NCI-H345 treated with DMSO at 0.1 percent for 48 hours (cell line): ENCODE data around the gene TDRD1.
A peak's percentile ranks its signal among the peaks of the same experiment; 100 is the strongest.

Experiments
- DNase-seq: peaks from one replicate; lab custom pipeline; 2025; ENCODE audit not compliant: unreplicated experiment; lab: John Stamatoyannopoulos, UW

Gene TDRD1

GRCh38 chr10:114234132-114234531 lies 55.0 kb downstream of the TDRD1 start:
- DNase-seq: no peak

- peak; percentile 10 for DNase-seq
Observed at GRCh38 chr10:114239117-114239993, 60.2 kb downstream of the TDRD1 start, which contains the start of gene VWA2. Gene VWA2, plus strand, starts transcription at chr10:114239254. Its CDS starts 9,460 bp downstream, at chr10:114248714.

- DNase-seq: no peak
Observed at GRCh38 chr10:114239994-114240345, 60.8 kb downstream of the TDRD1 start.

DNA sequence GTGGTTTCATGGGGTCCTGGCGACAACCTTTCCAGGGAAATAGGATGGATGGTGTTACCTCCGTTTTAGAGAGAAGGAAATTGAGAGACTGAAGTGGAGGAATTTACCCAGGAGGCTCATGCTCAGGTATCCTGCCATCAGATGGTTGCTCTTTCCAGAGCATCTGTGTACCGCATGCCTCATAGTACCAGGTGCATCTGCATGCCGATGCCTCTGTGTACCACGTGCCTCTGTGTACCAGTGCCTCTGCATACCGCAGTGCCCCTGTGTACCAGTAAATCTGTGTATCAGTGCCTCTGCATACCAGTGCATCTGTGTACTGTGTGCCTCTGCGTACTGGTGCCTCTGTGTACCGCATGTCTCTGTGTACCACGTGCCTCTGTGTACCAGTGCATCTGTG lies 63.1 kb downstream of the TDRD1 start:
- DNase-seq: no peak

- DNase-seq: no peak
Observed at GRCh38 chr10:114243661-114244060, 64.5 kb downstream of the TDRD1 start.

DNA sequence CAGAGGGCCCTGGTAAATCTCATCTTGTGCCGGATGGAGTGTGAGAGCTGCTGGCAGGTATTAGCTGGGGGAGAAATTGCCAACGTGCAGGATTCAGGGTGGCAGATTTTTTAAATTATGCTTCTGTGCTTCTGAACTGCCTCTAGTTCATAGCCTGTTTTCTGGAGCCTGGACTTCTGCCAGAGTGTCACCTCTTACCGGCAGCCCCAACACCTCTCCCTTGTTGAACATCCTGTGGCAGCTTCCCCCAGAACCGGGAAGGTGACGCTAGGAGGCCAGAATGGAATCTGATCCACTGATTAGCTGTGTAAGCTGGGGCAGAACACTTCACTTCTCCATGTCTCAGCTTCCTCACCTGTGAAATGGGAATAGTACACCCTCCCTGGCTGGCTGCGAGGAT lies 65.0 kb downstream of the TDRD1 start:
- DNase-seq: no peak

DNA sequence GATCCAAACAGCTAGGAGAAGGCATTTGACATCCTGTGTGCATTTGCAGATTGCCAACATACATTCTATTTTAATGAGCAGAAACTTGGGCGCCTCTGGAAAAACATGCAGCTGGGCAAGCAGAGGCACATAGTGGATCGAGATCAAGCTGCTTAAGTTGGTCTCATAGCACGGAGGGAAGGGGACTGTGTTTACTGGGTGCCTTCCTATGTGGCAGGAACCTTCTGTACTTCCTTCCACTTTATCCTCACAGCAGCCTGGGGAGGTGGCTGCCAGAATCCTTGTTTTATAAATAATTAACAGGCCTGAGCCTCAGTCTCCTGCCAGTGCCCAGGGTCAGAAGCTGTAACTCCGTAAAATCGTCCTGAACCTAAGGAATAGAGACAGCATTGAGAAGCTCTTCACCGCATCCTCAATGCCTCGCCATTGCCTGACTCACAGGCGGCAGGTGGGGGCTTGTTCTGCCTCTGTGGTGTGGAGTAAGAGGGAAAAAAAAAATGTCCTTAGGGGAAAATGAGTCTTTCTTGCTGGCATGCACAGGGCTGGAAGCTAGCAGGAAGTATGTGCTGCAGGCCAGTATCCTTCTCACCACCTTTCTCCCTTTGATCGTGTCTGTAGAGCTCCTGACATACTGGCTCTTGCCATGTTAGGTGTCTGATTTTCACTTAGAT lies 66.1 kb downstream of the TDRD1 start:
- no peak for DNase-seq

DNA sequence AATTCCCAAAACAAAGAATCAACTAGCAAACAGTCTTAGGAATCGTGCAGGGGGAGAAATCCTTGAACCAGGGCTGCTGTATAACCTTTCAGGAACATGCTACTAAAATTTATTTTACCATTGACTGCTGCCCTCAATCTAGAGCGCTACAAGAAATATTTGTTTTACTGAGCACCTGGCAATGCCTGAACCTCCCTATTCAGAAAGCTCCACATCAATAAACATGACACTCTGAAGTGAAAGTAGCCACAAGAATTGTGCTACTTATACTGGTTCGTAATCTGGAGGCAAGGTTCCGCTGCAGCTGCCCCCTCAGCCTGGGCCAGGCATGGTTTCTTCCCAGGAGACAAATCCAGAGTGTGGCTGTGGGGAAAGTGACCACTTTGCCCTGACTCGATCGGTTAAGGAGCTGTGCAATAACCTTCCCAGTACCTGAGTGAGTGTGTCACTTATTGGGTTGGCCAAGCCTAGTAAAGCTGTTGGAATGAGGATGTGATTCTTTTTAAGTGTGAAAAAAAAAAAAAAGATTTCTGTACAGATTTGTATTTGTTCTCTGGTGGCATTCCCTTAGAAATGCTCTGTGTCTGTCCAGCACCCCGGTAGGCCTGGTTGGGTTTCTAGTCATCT lies 67.6 kb downstream of the TDRD1 start:
- no peak for DNase-seq

GRCh38 chr10:114250236-114250635 lies 71.1 kb downstream of the TDRD1 start:
- no peak for DNase-seq

DNA sequence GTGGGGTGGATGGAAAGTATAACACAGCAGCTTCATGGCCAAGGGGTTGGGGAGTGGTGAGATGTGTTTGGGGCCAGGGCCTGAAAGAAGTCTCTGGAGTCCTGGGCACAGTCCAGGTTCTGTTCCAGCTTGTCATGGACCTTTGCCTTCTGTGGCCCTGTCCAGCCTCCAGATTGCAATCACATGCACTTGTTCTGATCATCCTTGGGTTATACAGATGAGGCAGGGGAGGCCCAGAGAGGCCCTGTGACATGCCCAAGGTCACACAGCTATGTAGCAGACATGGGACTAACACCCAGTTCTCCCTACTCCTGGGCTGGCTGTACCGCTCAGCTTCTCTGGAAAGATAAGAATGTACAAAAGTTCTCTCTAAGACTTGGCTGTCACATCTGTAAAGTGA lies 71.6 kb downstream of the TDRD1 start:
- DNase-seq: no peak

DNA sequence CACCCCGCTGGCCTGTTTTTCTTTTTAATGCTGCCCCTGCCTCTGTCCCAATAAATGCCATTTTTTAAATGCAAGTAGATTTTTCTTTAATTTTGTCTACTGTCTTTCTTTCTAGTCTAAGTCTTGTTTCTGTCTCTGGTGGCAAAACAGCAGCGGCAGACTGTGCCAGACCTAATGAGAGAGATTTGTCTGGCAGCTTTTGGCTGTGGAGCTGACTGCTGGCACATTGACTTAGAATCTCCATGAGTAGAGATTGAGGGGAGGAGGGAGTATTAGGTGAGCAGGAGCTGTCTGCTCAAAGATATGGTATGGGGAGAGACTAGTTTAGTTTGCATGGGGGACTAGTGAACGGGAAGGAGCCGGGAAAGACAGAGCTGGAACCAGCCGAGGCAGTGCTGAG lies 72.9 kb downstream of the TDRD1 start:
- DNase-seq: no peak

DNA sequence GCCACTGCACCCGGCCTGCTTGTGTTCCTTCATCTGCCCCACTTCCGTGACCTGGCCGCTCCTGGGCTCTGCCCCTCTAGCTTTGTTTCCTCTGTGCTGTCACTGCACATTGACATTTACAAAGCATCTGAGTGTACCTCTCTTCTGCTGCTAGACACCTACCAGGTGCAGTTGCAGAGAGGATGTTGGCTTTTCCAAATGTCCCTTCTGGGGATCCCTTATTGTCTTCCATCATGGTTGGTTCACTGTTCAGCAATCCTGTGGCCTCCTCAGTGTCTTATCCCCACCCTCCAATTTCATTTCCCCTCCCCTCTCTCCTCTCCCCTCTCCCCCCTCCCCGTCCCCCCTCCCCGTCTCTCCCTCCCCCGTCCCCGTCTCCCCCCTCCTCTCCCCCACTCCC lies 73.7 kb downstream of the TDRD1 start:
- DNase-seq: no peak

DNA sequence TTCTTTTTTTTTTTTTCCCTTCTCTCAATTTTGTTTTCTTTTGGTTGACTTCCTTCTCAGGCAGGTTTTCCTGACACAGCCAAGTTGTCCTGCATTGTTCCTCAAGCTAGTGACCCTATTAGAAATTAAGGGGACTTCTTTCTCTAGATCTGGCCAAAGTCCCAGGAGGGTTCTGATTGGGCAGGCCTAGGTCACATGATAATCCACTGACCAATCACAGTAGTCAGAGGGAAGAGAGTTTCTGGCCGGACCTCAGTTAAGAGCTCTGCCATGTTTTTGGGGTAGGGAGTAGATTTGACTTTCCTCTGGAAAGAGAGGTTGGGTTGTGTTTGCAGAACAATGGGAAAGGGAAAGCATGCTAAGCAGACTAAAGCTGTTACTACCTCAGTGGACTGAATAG lies 76.1 kb downstream of the TDRD1 start:
- DNase-seq: no peak

GRCh38 chr10:114256008-114256765 lies 77.0 kb downstream of the TDRD1 start:
- DNase-seq: no peak

- no peak for DNase-seq
Observed at GRCh38 chr10:114256822-114257221, 77.7 kb downstream of the TDRD1 start.

DNA sequence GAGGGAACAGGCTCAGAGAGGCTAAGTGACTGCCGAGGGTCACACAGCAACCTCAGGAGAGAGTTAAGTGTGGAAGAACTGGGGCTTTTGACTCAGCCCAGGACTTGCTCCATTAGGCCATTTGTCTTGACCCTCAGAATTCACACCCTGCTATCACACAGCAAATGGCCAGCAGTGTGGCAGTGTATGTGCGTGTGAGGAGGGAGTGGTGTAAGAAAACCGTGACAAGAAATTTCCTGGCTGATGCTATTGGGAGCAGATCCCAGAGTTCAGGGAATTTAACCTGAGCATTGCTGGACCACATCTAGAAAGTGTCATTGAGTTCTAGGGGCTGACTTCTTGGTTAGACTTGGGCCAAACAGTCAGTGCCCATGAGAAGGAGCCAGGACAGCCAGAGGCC lies 78.3 kb downstream of the TDRD1 start:
- DNase-seq: no peak

GRCh38 chr10:114258274-114258840 lies 79.2 kb downstream of the TDRD1 start:
- no peak for DNase-seq

- no peak for DNase-seq
Observed at GRCh38 chr10:114259824-114260223, 80.7 kb downstream of the TDRD1 start.

GRCh38 chr10:114260366-114260765 lies 81.2 kb downstream of the TDRD1 start:
- no peak for DNase-seq

DNA sequence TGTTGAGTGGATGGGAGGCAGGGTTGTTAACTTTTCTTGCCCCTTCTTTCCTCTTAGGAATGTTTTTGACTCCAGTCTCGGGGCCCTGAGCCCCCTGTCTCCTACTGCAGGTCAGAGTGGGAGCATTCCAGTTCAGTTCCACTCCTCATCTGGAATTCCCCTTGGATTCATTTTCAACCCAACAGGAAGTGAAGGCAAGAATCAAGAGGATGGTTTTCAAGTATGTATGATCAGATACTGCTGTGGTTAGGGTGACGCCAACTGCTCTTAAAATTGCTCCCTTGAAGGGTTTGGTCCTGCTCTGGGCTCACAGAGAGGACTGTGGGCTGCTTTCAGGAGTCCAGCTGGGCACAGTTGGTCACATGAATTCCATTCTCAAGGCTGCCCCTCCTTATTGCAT lies 81.9 kb downstream of the TDRD1 start:
- no peak for DNase-seq

DNA sequence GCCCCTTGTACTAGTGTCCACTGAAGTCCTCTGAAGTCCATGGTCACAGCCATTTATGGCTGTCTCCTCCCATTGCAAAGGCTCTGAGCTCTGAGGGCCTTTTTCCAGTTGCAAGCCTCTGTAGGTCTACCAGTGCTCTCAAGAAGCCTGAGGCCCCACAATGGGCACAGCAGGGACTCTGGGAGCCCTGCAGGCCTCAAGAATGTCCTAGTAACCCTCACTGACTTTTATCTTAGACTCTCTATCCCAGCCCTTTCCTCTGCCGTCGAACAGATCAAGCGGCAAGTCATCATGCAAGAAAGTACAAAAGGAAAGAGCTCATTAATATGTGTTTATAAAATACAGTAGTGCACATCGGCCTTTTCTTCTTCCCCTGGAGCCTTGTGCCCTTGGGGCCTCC lies 83.3 kb downstream of the TDRD1 start:
- no peak for DNase-seq
